ENCODE measurements around the gene TOMM40.

DNA sequence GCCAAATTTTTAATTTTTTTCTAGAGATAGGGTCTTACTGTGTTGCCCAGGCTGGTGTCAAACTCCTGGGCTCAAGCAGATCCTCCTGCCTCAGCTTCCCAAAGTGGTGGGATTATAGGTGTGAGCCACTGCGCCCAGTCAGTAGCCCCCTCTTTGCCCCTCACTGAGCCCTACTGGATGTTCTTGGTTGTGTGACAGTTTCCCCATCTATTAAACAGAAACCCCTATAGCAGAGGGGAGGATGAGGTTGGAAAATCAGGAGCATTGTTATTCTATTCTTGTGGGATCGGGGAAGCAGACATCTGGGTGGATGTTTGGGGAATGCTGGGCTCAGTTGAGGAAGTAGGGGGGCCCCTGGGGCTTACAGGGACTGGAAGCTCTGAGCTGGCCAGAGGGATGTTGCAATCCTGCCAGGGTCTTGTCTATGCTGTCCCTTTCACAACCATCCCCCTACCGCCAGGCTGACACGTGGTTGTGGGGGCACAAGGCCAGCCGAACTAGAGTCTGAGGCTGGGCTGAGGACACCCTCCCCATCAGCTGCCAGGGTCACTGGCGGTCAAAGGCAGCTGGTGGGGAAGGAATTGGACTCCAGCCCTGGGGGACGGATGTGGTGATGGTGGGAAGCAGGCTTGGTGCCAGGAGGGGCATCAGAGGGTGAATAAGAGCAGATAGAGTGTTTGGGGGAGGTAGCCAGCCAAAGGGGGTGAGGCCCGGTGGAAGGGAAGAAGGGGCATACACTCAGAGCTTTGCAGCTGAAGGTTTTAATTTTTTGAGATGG, 34.2 kb downstream of the TOMM40 start:
- TF ChIP-seq POLR2A (IDR thresholded peaks at IDR 0.05; ENCODE audit: low read depth) (no peak), EP300 (IDR thresholded peaks at IDR 0.05) (no peak)
- TF ChIP-seq, protein P1, sequence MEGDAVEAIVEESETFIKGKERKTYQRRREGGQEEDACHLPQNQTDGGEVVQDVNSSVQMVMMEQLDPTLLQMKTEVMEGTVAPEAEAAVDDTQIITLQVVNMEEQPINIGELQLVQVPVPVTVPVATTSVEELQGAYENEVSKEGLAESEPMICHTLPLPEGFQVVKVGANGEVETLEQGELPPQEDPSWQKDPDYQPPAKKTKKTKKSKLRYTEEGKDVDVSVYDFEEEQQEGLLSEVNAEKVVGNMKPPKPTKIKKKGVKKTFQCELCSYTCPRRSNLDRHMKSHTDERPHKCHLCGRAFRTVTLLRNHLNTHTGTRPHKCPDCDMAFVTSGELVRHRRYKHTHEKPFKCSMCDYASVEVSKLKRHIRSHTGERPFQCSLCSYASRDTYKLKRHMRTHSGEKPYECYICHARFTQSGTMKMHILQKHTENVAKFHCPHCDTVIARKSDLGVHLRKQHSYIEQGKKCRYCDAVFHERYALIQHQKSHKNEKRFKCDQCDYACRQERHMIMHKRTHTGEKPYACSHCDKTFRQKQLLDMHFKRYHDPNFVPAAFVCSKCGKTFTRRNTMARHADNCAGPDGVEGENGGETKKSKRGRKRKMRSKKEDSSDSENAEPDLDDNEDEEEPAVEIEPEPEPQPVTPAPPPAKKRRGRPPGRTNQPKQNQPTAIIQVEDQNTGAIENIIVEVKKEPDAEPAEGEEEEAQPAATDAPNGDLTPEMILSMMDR (IDR thresholded peaks at IDR 0.05): no peak

Measured in esophagus muscularis mucosa (tissue), 4 donors.